ENCODE results near the gene RHEX.
"Not testable (repeated sequence)": the region's sequence is repeated elsewhere in the genome, so short reads cannot be mapped to it uniquely, and the experiment has no call there.

RHEX gene

GRCh38 chr1:206058927-206059292 lies 5.9 kb downstream of the RHEX start:
- Histone ChIP-seq H3K36me3 (replicated peaks; ENCODE audit: low read depth, low read length) (peaks cover 75% of the 10 kb centered on the region), H3K9me3 (ENCODE audit: insufficient read depth, low read length) (no peaks in the 10 kb centered on the region), H4K20me1 (ENCODE audit: insufficient read depth, low read length) (peaks cover 39% of the 10 kb centered on the region), H3K9ac (ENCODE audit: low read length) (peak overlapping the region; percentile 74), H3K4me1 (ENCODE audit: low read length) (peaks cover 76% of the 10 kb centered on the region), H3K4me3 (ENCODE audit: low read length) (peak overlapping the region; percentile 60), H3K27me3 (ENCODE audit: low read depth, low read length) (no peaks in the 10 kb centered on the region), H3K4me2 (ENCODE audit: low read length) (peak overlapping the region; percentile 73), H3K27ac (ENCODE audit: low read length) (peak overlapping the region; percentile 94), H2AFZ (ENCODE audit: low read depth, low read length) (no peak overlapping the region), H3K79me2 (ENCODE audit: low read length) (peaks cover 95% of the 10 kb centered on the region)
- no peak for TF ChIP-seq CTCF (IDR thresholded peaks at IDR 0.05; ENCODE audit: low read depth, low read length)

GRCh38 chr1:206059355-206059915 lies 6.5 kb downstream of the RHEX start:
- H3K79me2 ChIP-seq (ENCODE audit: low read length) = peaks cover 90% of the 10 kb centered on the region
- H3K4me2 ChIP-seq (ENCODE audit: low read length) = peak overlapping the region; percentile 73
- peaks cover 39% of the 10 kb centered on the region for H4K20me1 ChIP-seq (ENCODE audit: insufficient read depth, low read length)
- peak overlapping the region; percentile 74 for H3K9ac ChIP-seq (ENCODE audit: low read length)
- H3K27me3 ChIP-seq (ENCODE audit: low read depth, low read length) = no peaks in the 10 kb centered on the region
- peaks cover 76% of the 10 kb centered on the region for H3K4me1 ChIP-seq (ENCODE audit: low read length)
- peaks cover 71% of the 10 kb centered on the region for H3K36me3 ChIP-seq (replicated peaks; ENCODE audit: low read depth, low read length)
- peak overlapping the region; percentile 60 for H3K4me3 ChIP-seq (ENCODE audit: low read length)
- no peak overlapping the region for H2AFZ ChIP-seq (ENCODE audit: low read depth, low read length)
- H3K27ac ChIP-seq (ENCODE audit: low read length) = peak overlapping the region; percentile 94
- no peak for TF ChIP-seq CTCF (IDR thresholded peaks at IDR 0.05; ENCODE audit: low read depth, low read length)
- TF ChIP-seq EZH2phosphoT487 (IDR thresholded peaks at IDR 0.05; ENCODE audit: low read depth) = no peak
- H3K9me3 ChIP-seq (ENCODE audit: insufficient read depth, low read length) = no peaks in the 10 kb centered on the region

- Histone ChIP-seq H3K9ac (ENCODE audit: low read length) (peak overlapping the region; percentile 74), H3K4me2 (ENCODE audit: low read length) (peak overlapping the region; percentile 73), H3K9me3 (ENCODE audit: insufficient read depth, low read length) (no peaks in the 10 kb centered on the region), H2AFZ (ENCODE audit: low read depth, low read length) (no peak overlapping the region), H3K4me1 (ENCODE audit: low read length) (peaks cover 80% of the 10 kb centered on the region), H4K20me1 (ENCODE audit: insufficient read depth, low read length) (peaks cover 46% of the 10 kb centered on the region), H3K27me3 (ENCODE audit: low read depth, low read length) (no peaks in the 10 kb centered on the region), H3K79me2 (ENCODE audit: low read length) (peaks cover 84% of the 10 kb centered on the region), H3K36me3 (replicated peaks; ENCODE audit: low read depth, low read length) (peaks cover 70% of the 10 kb centered on the region), H3K27ac (ENCODE audit: low read length) (peak overlapping the region; percentile 94), H3K4me3 (ENCODE audit: low read length) (peak overlapping the region; percentile 60)
- TF ChIP-seq EZH2phosphoT487 (IDR thresholded peaks at IDR 0.05; ENCODE audit: low read depth) (no peak), CTCF (IDR thresholded peaks at IDR 0.05; ENCODE audit: low read depth, low read length) (no peak)
Observed at GRCh38 chr1:206060844-206061243, 7.9 kb downstream of the RHEX start.

GRCh38 chr1:206062464-206062863 lies 9.5 kb downstream of the RHEX start:
- Histone ChIP-seq H3K36me3 (replicated peaks; ENCODE audit: low read depth, low read length) (peaks cover 67% of the 10 kb centered on the region), H2AFZ (ENCODE audit: low read depth, low read length) (no peak overlapping the region), H3K4me2 (ENCODE audit: low read length) (peak overlapping the region; percentile 35), H3K79me2 (ENCODE audit: low read length) (peaks cover 84% of the 10 kb centered on the region), H3K27me3 (ENCODE audit: low read depth, low read length) (no peaks in the 10 kb centered on the region), H3K4me1 (ENCODE audit: low read length) (peaks cover 81% of the 10 kb centered on the region), H3K27ac (ENCODE audit: low read length) (peak overlapping the region; percentile 94), H3K9ac (ENCODE audit: low read length) (peak overlapping the region; percentile 16; the same call in 1 of the 2 replicates), H3K9me3 (ENCODE audit: insufficient read depth, low read length) (no peaks in the 10 kb centered on the region), H3K4me3 (ENCODE audit: low read length) (peak overlapping the region; percentile 19; the same call in 1 of the 2 replicates), H4K20me1 (ENCODE audit: insufficient read depth, low read length) (peaks cover 59% of the 10 kb centered on the region)
- no peak for TF ChIP-seq CTCF (IDR thresholded peaks at IDR 0.05; ENCODE audit: low read depth, low read length)
- TF ChIP-seq EZH2phosphoT487 (IDR thresholded peaks at IDR 0.05; ENCODE audit: low read depth) = no peak

GRCh38 chr1:206064001-206064400 lies 11.0 kb downstream of the RHEX start:
- H2AFZ ChIP-seq (ENCODE audit: low read depth, low read length); H3K9me3 ChIP-seq (ENCODE audit: insufficient read depth, low read length); H3K27me3 ChIP-seq (ENCODE audit: low read depth, low read length); H3K4me2 ChIP-seq (ENCODE audit: low read length); H3K4me3 ChIP-seq (ENCODE audit: low read length); H3K9ac ChIP-seq (ENCODE audit: low read length): not testable (repeated sequence)
- H3K36me3 ChIP-seq (replicated peaks; ENCODE audit: low read depth, low read length) = peaks cover 69% of the 10 kb centered on the region
- peak overlapping the region; percentile 94 for H3K27ac ChIP-seq (ENCODE audit: low read length)
- peaks cover 84% of the 10 kb centered on the region for H3K79me2 ChIP-seq (ENCODE audit: low read length)
- peaks cover 82% of the 10 kb centered on the region for H3K4me1 ChIP-seq (ENCODE audit: low read length)
- peaks cover 66% of the 10 kb centered on the region for H4K20me1 ChIP-seq (ENCODE audit: insufficient read depth, low read length)

GRCh38 chr1:206064501-206064900 lies 11.5 kb downstream of the RHEX start:
- not testable (repeated sequence) for H3K27me3 ChIP-seq (ENCODE audit: low read depth, low read length); H3K9me3 ChIP-seq (ENCODE audit: insufficient read depth, low read length); H3K4me2 ChIP-seq (ENCODE audit: low read length); H3K4me3 ChIP-seq (ENCODE audit: low read length); H2AFZ ChIP-seq (ENCODE audit: low read depth, low read length); H3K9ac ChIP-seq (ENCODE audit: low read length)
- peaks cover 61% of the 10 kb centered on the region for H4K20me1 ChIP-seq (ENCODE audit: insufficient read depth, low read length)
- peaks cover 82% of the 10 kb centered on the region for H3K4me1 ChIP-seq (ENCODE audit: low read length)
- H3K36me3 ChIP-seq (replicated peaks; ENCODE audit: low read depth, low read length) = peaks cover 69% of the 10 kb centered on the region
- H3K27ac ChIP-seq (ENCODE audit: low read length) = peak overlapping the region; percentile 94
- peaks cover 84% of the 10 kb centered on the region for H3K79me2 ChIP-seq (ENCODE audit: low read length)

Data from OCI-LY3 (cell line).